GM19452 (cell line): ENCODE results near the gene LARP4B.
"Not testable (repeated sequence)": the region's sequence is repeated elsewhere in the genome, so short reads cannot be mapped to it uniquely, and the experiment has no call there.

Experiments used
- ATAC-seq: cut with Tn5 transposase; IDR thresholded peaks from one replicate; pipeline ENCODE4 v1.9.1; 2021; ENCODE audit not compliant: unreplicated experiment

LARP4B gene

GRCh38 chr10:774661-775244 is 156.8 kb downstream of the LARP4B start:
- ATAC-seq: no peak

- ATAC-seq: no peak
These were observed 157.3 kb downstream of the LARP4B start for GRCh38 chr10:774223-774622.

GRCh38 chr10:773562-774161 is 157.8 kb downstream of the LARP4B start:
- no peak for ATAC-seq

GRCh38 chr10:772227-772637 is 159.3 kb downstream of the LARP4B start:
- no peak for ATAC-seq

GRCh38 chr10:771647-772046 is 159.9 kb downstream of the LARP4B start:
- no peak for ATAC-seq

- ATAC-seq: no peak
These were observed 160.5 kb downstream of the LARP4B start for GRCh38 chr10:770975-771374.

- not testable (repeated sequence) for ATAC-seq
These were observed 161.3 kb downstream of the LARP4B start for GRCh38 chr10:770048-770712.

GRCh38 chr10:767794-768193 is 163.7 kb downstream of the LARP4B start:
- ATAC-seq: no peak

GRCh38 chr10:767211-767610 is 164.3 kb downstream of the LARP4B start:
- ATAC-seq: no peak

GRCh38 chr10:761376-761775 is 170.1 kb downstream of the LARP4B start:
- no peak for ATAC-seq

- ATAC-seq: no peak
These were observed 170.9 kb downstream of the LARP4B start for GRCh38 chr10:760622-761021.

GRCh38 chr10:759898-760477 is 171.5 kb downstream of the LARP4B start:
- ATAC-seq: no peak
